Measurements from ENCODE around the gene CDCA5. TPM values are rescaled to one million over a fixed set of nuclear protein-coding genes. Genes with fewer than 3 reads are reported as not detected.

CDCA5 gene
- polyA plus RNA-seq, 4 donors: 16.9 to 22.4 (median 21.1) TPM

DNA sequence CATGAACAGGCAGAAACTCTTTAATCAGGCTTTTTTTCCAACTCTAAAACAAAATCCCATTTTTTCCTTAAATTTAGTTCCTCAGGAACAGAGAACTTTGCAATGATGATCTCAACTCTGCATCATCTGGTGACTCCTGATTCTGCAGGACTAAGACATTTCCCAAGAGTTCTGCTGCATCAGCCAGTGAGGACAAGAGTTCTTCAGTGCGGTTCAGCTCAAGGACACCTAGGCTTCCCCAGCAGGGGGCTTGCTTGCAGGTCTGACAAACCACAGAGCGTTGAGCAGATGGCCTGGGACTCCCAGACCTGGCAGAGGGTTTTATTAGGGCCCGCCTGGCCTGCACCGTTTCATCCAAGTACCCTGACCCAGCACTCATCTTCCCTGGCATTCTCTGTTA lies 6.4 kb downstream of the CDCA5 start:
- no peak for DNase-seq (ENCODE audit: low read depth in 4 of 4, low spot score in 2 of 4)

DNA sequence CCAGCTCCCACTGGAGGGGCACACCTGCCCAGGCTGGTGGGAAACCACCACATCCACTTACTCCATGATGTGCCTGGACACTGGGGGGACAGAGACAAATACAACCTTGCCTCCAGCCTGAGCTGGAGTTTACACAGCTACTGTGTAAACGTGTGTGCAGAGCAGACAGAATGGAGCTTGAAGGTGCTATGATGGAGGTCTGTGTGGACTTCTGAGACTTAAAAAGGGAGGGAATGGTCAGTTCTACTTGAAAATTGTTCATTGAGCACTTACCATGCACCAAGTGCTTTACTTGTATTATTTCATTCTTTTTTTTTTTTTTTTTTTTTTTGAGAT lies 11.2 kb downstream of the CDCA5 start:
- DNase-seq (ENCODE audit: low read depth in 4 of 4, low spot score in 2 of 4): no peak

DNA sequence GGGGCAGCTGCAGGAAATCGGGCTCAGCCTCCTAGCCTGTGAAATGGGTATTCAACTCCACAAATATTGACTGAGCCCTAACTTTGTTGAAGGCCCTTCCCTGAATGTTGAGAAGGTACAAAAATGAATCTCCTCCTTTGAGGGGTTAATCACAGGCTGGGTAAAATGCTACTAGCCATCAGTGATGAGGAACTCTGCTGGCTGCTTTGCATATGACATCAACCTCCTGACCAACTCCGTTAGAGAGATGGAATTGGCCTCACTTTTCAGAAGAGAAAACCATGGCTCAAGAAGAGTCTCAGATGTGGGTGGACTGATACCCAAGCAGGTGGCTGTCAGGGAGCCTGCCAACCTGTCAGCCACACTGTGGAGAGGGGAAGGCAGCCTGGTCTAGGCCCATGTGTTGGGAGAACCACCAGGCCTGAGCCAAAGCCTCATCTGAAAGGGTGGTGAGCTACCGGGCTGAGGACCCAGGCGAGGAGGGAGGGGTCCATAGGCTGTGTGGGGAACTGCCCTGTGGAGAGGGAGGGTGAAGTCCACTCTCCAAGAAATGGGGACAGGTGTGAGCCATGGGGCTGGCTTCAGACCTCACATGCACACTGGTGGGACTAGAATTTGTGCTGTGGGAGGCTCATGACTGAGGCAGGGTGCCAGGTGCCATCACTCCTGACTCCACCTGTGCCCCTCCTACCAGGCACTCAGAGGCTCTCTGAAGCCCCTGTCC lies 11.8 kb downstream of the CDCA5 start:
- no peak for DNase-seq (ENCODE audit: low read depth in 4 of 4, low spot score in 2 of 4)

DNA sequence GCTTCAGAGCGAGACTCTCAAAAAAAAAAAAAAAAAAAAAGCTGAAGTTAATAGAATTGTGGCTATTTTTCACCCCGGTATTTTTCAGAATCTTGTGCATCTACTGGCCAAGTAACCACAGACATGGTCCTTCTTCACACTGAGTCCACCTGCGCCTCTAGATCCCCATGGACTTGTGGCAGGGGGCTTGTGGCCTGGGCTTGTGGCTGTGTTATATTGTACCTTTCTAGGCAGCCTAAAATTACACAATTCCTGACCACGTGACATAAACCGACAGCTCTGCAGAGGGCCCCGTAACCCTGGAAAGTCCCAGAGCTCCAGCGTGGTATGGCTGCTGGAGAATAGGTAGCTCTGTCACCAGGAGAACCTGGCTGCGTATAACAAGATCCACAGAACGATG lies 14.6 kb downstream of the CDCA5 start:
- DNase-seq (ENCODE audit: low read depth in 4 of 4, low spot score in 2 of 4): no peak

DNA sequence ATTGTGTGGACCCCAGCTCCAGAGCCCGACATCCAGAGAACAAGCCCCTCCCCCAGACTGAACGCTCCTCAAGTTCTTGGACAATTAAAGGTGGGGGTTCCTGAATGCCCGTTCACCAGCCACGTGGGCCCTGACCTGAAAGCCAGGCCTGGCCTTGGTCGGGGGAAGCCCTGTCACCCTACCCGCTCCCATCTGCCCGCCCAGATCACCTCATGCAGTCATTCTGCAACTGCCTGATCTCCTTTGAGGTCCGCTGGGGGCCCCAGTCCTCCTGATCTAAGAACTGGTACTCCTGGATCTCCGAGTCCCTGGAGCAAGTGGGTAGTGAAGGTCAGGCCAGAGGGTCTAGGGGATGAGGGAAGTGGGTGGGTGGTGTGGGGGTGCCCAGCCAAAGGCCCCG lies 16.4 kb downstream of the CDCA5 start:
- no peak for DNase-seq (ENCODE audit: low read depth in 4 of 4, low spot score in 2 of 4)

DNA sequence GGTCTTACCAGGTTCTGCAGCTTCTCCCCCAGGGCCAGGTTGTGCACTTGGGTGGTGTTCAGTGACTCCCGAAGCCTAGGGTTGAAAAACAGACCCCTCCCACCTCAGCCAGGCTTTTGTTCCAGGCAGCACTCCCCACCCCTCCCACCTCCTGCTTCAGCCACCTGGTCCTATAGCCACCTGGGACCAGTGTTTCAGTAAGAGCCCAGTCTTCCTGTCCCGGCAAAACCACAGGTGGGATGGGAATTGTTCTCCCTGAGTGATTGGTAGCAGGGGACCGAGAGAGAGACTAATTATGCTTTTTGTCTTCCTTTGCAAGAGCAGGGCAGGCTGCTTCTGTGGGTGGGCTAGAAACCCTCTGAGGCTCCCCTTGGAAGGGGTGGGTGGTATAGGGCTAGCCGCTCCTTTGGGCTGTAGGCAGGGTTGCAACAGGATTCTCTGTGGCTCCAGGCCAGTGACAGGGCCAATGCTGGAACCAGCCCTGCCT lies 17.0 kb downstream of the CDCA5 start:
- DNase-seq (ENCODE audit: low read depth in 4 of 4, low spot score in 2 of 4): no peak

DNA sequence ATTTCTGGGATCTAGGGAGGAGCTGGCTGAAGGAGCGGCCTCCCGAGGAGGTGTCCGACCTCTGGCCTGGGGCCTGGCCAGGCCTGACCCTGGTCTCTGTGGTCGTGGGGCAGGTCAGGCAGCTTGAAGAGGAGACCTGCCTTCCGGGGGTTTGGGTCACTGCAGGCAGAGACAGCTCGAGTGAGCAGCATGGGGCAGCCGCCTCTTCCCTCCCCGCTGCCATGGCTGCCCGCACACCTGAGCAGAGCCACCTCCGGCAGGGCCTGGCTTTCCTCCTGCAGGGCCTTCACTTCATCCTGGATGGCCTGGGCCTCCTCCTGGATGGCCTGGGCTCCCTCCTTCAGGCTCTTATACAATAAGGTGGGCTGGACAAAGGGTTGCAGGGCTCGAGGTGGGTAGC lies 17.5 kb downstream of the CDCA5 start:
- no peak for DNase-seq (ENCODE audit: low read depth in 4 of 4, low spot score in 2 of 4)

DNA sequence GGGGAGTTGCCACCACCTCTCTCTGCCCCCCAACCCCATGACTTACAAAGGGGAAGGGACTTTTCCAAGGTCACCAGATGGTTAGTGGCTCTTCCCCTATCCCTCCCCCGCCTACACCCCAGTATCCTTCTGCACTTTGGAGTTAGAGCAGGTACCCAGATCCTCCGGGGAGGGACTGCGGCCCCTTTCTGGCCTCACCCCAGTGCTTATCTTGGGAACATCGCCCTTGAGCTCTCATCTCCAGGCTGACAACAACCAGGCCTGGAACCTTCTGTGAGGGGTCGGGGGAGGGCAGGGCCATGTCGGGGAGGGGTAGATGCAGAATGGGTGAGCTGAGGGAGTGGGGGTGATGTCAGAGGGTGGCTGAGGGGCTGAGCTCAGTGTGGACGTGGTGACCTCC lies 18.0 kb downstream of the CDCA5 start:
- no peak for DNase-seq (ENCODE audit: low read depth in 4 of 4, low spot score in 2 of 4)

DNA sequence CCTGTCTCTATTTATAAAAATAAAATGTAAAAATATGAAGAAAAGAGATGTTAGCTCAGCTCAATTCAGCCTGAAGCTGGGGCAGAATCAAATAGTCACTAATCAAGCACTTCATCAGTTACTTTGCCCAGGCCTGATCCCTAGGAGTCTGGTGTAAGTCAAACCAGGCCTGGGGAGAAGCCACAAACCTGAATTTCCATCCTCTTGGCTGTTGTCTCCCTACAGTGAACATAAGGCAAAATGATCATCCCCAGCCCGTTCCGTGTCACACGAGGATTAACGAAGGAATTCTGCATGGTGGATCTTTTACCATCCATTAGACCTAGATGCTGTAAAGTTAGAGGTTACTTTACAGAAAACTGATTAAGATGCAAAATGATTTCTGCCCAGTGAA lies 19.0 kb downstream of the CDCA5 start:
- DNase-seq (ENCODE audit: low read depth in 4 of 4, low spot score in 2 of 4): no peak

DNA sequence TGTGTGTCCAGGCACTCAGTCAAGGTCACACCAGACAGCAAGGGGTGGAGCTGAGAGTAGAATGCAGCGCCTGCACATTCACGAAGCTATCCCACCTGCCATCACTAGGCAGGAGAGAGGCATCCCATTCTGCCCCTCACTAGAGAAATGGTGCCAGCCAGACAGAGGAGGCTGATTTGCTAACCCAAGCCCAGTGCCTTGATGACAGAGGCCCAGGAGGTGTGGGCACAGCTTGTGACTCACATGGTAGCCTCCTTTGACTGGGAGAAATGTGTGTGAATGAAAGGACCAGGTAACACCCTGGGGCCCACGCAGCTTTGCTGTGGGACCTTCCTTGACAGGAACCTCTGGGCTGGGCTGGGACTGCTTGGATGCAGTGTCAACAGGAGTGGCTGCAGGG lies 20.3 kb downstream of the CDCA5 start:
- DNase-seq (ENCODE audit: low read depth in 4 of 4, low spot score in 2 of 4): no peak

DNA sequence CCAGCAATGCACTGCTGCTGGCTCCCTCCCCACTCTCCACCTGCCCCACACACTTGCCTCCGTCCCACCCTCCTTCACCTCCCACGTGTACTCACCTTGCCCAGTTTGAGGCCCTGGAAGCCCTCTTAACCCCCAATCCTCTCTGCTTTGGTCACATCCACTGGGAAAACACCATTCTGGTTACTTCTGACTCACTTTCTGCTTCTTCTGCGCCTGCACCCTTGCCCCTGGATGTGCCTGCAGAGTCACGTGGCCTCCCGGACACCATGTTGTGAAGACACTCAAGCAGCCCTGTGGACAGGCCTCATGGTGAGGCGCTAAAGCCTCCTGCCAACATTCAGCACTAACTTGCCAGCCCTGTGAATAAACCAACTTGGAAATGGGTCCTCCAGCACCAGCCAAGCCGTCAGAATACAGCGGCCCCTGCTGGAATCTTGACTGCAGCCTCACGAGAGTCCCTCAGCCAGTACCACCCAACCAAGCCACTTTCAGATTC lies 22.9 kb downstream of the CDCA5 start:
- DNase-seq (ENCODE audit: low read depth in 4 of 4, low spot score in 2 of 4): no peak

DNA sequence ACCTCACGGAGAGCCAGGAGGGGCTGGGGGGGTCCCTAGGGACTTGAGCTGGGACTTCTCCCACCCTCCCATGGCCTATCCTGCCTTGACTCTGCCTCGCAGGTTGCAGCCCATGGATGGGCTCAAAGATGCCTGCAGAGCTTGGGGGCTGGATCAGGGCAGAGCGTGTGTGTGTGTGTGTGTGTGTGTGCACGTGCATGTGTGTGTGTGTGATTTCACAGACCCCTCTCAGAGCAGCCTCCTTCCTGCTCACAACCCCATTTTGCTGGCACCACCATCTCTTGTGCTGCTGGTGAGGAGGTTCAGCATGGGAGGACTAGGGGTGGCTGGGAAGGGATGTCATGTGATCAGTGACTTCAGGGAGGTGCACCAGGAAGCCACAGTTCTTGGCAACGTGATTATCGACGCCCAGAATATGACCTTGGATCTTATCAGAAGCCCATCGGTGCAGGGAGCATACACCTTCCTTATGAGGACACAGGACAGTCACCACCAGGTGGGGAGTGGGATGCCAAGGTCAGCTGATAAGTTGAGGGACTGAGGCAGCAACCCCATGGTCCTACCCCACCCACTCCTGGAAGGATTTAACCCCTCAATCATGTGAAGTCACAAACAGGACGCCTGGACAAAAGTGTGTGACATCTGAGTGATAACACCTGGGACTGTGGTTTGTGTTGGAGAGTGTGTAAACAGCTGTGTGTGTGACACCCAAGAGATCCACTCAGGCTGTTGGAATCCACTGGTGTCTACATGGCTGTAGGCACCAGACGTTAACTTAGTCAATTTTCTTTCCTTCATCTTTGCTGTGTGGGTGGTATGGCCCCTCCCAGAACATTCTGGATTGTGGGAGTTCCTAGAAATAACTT lies 23.6 kb downstream of the CDCA5 start:
- DNase-seq (ENCODE audit: low read depth in 4 of 4, low spot score in 2 of 4): no peak

DNA sequence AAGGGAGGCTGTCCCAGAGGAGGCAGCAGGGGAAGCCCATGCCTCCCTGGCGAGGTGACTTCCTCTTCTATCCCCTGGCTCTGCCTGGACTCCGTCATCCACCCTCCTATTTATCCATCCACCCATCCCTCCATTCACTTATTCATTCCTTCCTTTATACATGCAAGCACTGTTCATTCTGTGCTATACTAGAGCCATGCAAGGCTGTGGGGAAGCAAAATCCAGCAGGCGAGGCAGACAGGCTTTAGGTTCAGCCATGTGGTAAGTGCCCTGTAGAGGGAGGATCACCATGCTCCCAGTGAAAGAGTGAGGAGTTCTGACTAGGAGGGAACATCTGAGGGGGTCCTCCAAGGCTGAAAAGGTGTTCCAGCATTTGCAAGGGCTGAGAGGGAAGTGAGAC lies 24.3 kb downstream of the CDCA5 start:
- DNase-seq (ENCODE audit: low read depth in 4 of 4, low spot score in 2 of 4): no peak

DNA sequence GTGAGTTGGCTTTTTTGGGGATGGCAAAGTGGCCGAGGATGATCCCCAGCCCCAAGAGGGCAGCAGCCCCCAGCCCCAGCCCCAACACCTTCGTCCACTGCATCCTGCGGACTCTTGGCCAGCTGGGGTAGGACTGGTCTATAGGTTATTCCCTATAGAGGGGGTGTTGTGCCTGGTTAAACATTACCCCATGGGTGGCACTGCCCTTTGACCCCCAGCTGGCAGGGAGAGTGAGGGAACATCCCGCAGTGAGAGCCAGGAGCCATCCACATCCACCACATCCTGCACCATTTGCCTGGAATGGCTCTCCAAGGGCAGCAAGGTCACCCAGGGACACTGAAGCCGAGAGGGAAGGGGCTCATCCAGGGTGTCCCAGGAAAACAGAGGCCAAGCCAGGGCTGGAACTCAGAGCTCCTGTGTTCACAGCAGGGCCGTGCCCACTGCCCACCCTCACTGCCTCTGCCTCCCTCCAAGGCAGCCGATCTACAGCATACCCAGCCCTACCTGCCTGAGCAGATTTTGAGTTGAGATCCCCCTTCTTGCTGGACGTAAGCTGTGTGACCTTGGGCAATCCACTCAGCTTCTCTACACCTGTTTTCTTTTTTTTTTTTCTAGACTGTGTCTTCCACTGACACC lies 25.3 kb downstream of the CDCA5 start, which contains the start of gene NAALADL1:
TSS of gene NAALADL1 (minus strand) at position 135 of the 636 bp plus-strand sequence. CDS start at position 103, 32 bp downstream.
- no peak for DNase-seq (ENCODE audit: low read depth in 4 of 4, low spot score in 2 of 4)

DNA sequence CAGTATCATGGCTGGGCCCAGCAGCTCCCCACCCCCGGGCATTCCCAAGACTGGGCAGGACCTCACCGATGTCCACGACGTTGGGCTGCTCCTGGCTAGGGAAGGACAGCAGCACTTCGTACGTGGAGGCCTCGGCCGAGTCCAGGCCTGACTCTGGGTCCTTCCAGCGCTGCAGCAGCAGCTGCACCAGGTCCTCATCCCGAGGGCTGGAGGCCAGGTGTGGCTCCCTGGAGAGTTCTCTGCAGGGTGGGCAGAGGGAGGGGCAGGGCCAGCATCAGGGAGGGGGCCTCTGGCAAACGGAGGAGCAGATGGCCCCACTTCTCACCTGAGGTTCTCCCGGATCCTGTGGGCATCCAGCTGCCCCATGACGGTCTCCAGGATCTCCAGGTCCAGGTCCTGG lies 25.8 kb downstream of the CDCA5 start:
- no peak for DNase-seq (ENCODE audit: low read depth in 4 of 4, low spot score in 2 of 4)

DNA sequence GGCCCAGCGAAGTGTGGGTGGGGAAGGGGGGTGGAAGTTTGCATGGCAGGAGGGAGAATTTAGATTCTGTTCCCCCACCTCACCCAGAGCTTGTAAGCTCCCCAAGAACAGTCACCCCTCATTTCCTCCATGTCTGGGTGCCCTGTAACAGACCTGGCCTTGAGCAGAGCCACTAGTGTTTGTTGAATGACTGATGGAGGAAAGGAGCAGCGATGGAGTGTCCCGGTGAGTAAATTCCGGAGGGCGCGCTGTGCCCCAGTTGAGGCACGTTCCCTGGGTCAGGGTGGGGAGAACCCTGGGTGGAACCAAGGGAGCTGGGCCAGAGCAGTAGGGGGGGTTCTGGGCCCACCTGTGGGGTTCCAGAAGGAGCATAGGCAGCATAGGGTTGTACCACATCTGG lies 26.3 kb downstream of the CDCA5 start:
- no peak for DNase-seq (ENCODE audit: low read depth in 4 of 4, low spot score in 2 of 4)

DNA sequence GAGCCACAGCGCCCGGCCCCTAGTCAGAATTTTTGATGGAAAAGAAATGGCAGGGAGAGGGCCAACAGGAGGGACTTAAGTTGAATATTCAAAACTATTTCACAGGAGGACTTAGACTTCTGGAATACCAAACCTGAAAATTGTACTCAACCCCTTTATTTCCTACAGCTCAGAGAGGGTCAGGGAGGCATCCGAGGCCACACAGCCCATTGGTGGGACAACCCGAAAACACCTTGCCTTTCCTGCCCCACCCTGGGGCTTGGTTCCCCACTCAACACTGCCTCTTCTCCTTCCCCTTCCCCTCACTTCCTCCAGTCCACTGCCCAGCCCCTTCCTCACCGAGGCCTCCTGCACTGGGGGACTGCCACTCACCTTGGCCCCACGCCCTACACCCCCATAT lies 26.8 kb downstream of the CDCA5 start:
- DNase-seq (ENCODE audit: low read depth in 4 of 4, low spot score in 2 of 4): no peak

DNA sequence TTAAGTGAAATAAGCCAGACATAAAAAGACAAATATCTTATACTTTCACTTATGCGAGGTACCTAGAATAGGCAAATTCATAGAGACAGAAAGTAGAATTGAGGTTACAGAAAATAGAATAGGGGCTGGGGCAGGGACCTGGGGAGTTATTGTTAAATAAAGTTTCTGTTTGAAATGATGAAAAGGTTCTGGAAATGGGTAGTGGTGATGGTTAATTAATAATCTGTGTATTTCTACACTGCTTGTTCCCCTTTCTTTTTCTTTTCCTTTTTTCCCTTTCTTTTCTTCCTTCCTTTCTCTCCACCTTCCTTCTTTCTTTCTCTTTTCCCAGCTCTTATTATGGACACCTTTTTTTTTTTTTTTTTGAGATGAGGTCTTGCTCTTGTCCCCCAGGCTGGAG lies 28.3 kb downstream of the CDCA5 start:
- no peak for DNase-seq (ENCODE audit: low read depth in 4 of 4, low spot score in 2 of 4)

DNA sequence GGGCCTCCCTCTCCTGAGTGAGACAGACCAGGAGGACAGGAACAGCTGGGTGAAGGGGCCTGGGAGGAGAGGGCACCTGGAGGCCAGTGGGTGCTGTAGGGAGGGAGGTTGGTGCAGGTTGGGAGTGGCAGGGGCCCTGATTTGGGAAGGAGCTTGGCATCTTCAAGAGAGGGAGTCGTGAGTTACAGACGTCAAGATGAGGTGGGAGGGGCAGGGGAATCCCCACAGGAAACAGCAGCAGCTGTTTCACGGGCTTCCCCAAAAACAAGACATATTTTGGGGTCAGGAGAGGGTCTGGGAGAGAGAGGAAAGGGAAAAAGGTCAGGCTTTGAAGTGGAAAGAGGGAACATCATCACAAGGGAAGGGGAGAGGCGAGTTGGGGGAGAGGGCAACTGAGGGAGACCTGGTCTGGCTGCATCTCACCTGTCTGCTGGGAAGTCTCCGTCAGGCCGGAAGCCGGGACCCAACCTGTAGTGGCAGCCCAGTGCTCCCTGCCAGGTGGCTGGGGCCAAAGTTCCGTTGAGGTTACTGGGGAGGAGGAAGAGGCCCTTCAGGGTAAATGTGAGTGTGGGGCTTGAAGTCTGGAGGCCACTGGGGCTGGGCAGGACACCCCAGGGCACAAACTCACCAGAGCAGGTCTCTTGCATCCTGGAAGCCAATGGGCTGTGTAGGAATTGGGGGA lies 29.9 kb downstream of the CDCA5 start:
- no peak for DNase-seq (ENCODE audit: low read depth in 4 of 4, low spot score in 2 of 4)

DNA sequence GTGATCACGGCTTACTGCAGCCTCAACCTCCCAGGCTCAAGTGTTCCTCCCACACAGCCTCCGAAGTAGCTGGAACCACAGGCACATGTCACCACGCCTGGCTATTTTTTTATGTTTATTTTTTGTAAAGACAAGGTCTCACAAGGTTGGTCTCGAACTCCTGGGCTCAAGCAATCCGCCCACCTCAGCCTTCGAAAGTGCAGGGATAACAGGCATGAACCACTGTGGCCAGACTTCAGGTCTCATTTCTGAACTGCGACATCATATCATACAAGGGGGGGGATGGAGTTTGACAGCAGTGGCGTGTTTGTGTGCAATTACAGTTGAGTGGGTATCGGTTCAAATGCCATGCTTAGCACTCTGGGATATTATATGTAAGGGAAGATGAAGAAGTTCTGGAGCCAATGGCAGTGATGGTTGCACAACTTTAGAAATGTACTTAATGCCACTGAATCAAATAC lies 32.4 kb downstream of the CDCA5 start:
- no peak for DNase-seq (ENCODE audit: low read depth in 4 of 4, low spot score in 2 of 4)
